Stimulated activated CD4-positive, alpha-beta T cell treated with anti-CD3 and anti-CD28 coated beads, Interleukin-15, amount 100 ng/mL, for 1 hour (primary cell): ENCODE measurements around the gene CD6.
A peak's percentile ranks its signal among the peaks of the same experiment; 100 is the strongest.

Experiments used
- DNase-seq, 2 donors: peaks; one replicate each; pipeline ENCODE4 v3.0.0-alpha.2; 2020; ENCODE audit warnings: low read depth in 1 of 2, low spot score in 1 of 2

Gene CD6

GRCh38 chr11:61007956-61008896, 36.7 kb downstream of the CD6 start:
- no peak for DNase-seq

GRCh38 chr11:61008971-61009370, 37.5 kb downstream of the CD6 start:
- no peak for DNase-seq

- no peak for DNase-seq
Measured at GRCh38 chr11:61009392-61010275, 38.2 kb downstream of the CD6 start.

GRCh38 chr11:61010466-61011228, 39.2 kb downstream of the CD6 start:
- no peak for DNase-seq

GRCh38 chr11:61011229-61011870, 39.9 kb downstream of the CD6 start:
- no peak for DNase-seq

- no peak for DNase-seq
Measured at GRCh38 chr11:61011950-61012736, 40.7 kb downstream of the CD6 start.

GRCh38 chr11:61012737-61013215, 41.3 kb downstream of the CD6 start:
- no peak for DNase-seq

- no peak for DNase-seq
Measured at GRCh38 chr11:61018059-61018458, 46.6 kb downstream of the CD6 start.

GRCh38 chr11:61019037-61019831, 47.8 kb downstream of the CD6 start:
- DNase-seq, result no peak

GRCh38 chr11:61019832-61020405, 48.4 kb downstream of the CD6 start:
- DNase-seq, result no peak

GRCh38 chr11:61020551-61021235, 49.2 kb downstream of the CD6 start:
- no peak for DNase-seq

GRCh38 chr11:61021661-61022212, 50.3 kb downstream of the CD6 start:
- peak; percentile 76 to 79 for DNase-seq

GRCh38 chr11:61022311-61023085, 51.0 kb downstream of the CD6 start:
- no peak for DNase-seq

- peak; percentile 48 to 51 for DNase-seq
Measured at GRCh38 chr11:61023086-61023965, 51.8 kb downstream of the CD6 start.

GRCh38 chr11:61023966-61024295, 52.5 kb downstream of the CD6 start:
- no peak for DNase-seq
